ENCODE measurements around the gene RPRD1A.

DNA sequence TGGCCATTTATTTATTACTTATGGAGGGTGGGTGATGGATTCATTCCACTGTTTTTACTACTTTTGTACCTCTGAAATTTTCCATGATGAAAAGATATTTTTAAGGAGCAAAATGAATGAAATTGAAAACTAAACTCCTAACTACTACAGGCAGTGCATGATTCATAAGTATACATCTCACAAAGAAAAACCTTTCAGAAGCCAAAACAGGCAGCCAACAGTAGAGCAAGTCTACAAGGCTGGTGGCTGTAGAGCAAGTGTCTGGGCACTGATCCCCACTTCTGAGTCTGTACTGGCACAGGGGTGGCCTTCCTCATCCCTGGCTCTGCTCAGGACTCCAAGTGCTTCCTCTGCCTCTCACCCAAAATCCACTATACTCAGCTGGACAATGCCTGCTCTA lies 103.0 kb downstream of the RPRD1A start:
- TF ChIP-seq EP300 (IDR thresholded peaks at IDR 0.05) (no peak), POLR2A (IDR thresholded peaks at IDR 0.05) (no peak), POLR2AphosphoS5 (IDR thresholded peaks at IDR 0.05) (no peak)
- TF ChIP-seq, protein P1, sequence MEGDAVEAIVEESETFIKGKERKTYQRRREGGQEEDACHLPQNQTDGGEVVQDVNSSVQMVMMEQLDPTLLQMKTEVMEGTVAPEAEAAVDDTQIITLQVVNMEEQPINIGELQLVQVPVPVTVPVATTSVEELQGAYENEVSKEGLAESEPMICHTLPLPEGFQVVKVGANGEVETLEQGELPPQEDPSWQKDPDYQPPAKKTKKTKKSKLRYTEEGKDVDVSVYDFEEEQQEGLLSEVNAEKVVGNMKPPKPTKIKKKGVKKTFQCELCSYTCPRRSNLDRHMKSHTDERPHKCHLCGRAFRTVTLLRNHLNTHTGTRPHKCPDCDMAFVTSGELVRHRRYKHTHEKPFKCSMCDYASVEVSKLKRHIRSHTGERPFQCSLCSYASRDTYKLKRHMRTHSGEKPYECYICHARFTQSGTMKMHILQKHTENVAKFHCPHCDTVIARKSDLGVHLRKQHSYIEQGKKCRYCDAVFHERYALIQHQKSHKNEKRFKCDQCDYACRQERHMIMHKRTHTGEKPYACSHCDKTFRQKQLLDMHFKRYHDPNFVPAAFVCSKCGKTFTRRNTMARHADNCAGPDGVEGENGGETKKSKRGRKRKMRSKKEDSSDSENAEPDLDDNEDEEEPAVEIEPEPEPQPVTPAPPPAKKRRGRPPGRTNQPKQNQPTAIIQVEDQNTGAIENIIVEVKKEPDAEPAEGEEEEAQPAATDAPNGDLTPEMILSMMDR (IDR thresholded peaks at IDR 0.05), result no peak

All from sigmoid colon (tissue), 4 donors.